A549 (cell line): ENCODE results near the gene MIER1. TPM values are rescaled to one million over a fixed set of nuclear protein-coding genes. Genes with fewer than 3 reads are reported as not detected.

Experiments
- ATAC-seq, 2 experiments: fragments of 200-7000 bp in 1 of 2; fragments of >200 bp in 1 of 2; cut with Nextera tagmentation in 1 of 2; cut with Tn5 transposase in 1 of 2; 3 replicates each; pipeline versions ENCODE4 v1.8.0 to v1.9.1; 2018 to 2020; ENCODE audit warnings: mild to moderate bottlenecking in 1 of 2, moderate library complexity in 1 of 2
- CTCF ChIA-PET: fragments of 300-600 bp; sonication (Branson Sonifier 250); formaldehyde crosslinking; extraction: SDS; loops from one replicate; lab custom pipeline; 2021; ENCODE audit warnings: antibody characterized with exemption, inconsistent platforms; lab: Yijun Ruan, JAX
- POLR2A ChIA-PET: fragments of 350-600 bp; formaldehyde crosslinking; extraction: SDS; loops from one replicate; lab custom pipeline; 2021; ENCODE audit warnings: antibody characterized with exemption, inconsistent platforms; lab: Yijun Ruan, JAX
- DNase-seq, 2 experiments: peaks; one replicate each; pipeline versions ENCODE4 v3.0.0 to v3.0.0-alpha.2; 2011 to 2016; ENCODE audit warnings: low read depth in 1 of 2, low spot score in 1 of 2
- FAIRE-seq: peaks from 2 replicates; lab custom pipeline; 2011; peaks lifted over from hg19 to GRCh38; lab: Jason Lieb, UNC
- H3K27ac ChIP-seq, 2 experiments: fragments of >200 bp; sonication (Bioruptor Twin); formaldehyde crosslinking; 3 replicates each; pipeline ENCODE4 v1.5.1; 2016 to 2017
- H3K4me1 ChIP-seq: fragments of >200 bp; sonication (Bioruptor Twin); formaldehyde crosslinking; 3 replicates; pipeline ENCODE4 v1.6.1; 2016
- H3K4me2 ChIP-seq: fragments of >200 bp; sonication (Bioruptor Twin); formaldehyde crosslinking; 3 replicates; pipeline ENCODE4 v1.6.1; 2016
- H3K4me3 ChIP-seq: fragments of >200 bp; sonication (Bioruptor Twin); formaldehyde crosslinking; 3 replicates; pipeline ENCODE4 v1.5.1; 2016
- H3K9me3 ChIP-seq: fragments of >200 bp; sonication (Bioruptor Twin); formaldehyde crosslinking; 3 replicates; pipeline ENCODE4 v1.6.1; 2016
- BCL3 ChIP-seq: fragments of >200 bp; sonication (Bioruptor Twin); formaldehyde crosslinking; IDR thresholded peaks from 3 replicates; pipeline ENCODE4 v1.6.1; 2016
- CBX2 ChIP-seq: fragments of 200-600 bp; sonication (generic); IDR thresholded peaks from 2 replicates; pipeline ENCODE4 v1.6.1; 2016; ENCODE audit warnings: low read depth, mild to moderate bottlenecking, borderline replicate concordance
- CBX8 ChIP-seq: fragments of 200-600 bp; sonication (generic); IDR thresholded peaks from 2 replicates; pipeline ENCODE4 v1.6.1; 2016
- CEBPB ChIP-seq, 2 experiments: fragments of >200 bp in 1 of 2; sonication (Bioruptor Twin) in 1 of 2; formaldehyde crosslinking in 1 of 2; IDR thresholded peaks; 2 replicates each; pipeline ENCODE4 v1.6.1; 2012 to 2016
- CHD2 ChIP-seq: fragments of 150-350 bp; IDR thresholded peaks from 2 replicates; pipeline ENCODE4 v1.6.1; 2014; ENCODE audit warnings: low read length; ENCODE audit not compliant: partially characterized antibody
- CTCF ChIP-seq: fragments of >200 bp; sonication (Bioruptor Twin); formaldehyde crosslinking; IDR thresholded peaks from 3 replicates; pipeline ENCODE4 v1.5.1; 2016
- E2F6 ChIP-seq: IDR thresholded peaks from 2 replicates; pipeline ENCODE4 v1.6.1; 2012; ENCODE audit warnings: low read depth, borderline replicate concordance
- EHF ChIP-seq: fragments of 250-450 bp; sonication (Bioruptor Pico); IDR thresholded peaks from 2 replicates; pipeline ENCODE4 v1.5.0; 2020; ENCODE audit warnings: mild to moderate bottlenecking
- EHMT2 ChIP-seq: fragments of 200-600 bp; sonication (generic); IDR thresholded peaks from 2 replicates; pipeline ENCODE4 v1.6.1; 2016; ENCODE audit warnings: antibody characterized with exemption, low read depth, mild to moderate bottlenecking, moderate library complexity
- ELK1 ChIP-seq: fragments of 150-350 bp; IDR thresholded peaks from 2 replicates; pipeline ENCODE4 v1.6.1; 2014; ENCODE audit warnings: low read depth, mild to moderate bottlenecking, low read length
- ESRRA ChIP-seq: fragments of 150-350 bp; IDR thresholded peaks from 2 replicates; pipeline ENCODE4 v1.6.1; 2014; ENCODE audit warnings: mild to moderate bottlenecking, low read length, borderline replicate concordance
- HES2 ChIP-seq: fragments of >200 bp; sonication (Bioruptor Twin); formaldehyde crosslinking; IDR thresholded peaks from 2 replicates; pipeline ENCODE4 v1.6.1; 2016
- HMGXB4 ChIP-seq: fragments of 250-450 bp; sonication (Bioruptor Pico); IDR thresholded peaks from 2 replicates; pipeline ENCODE4 v1.5.0; 2021; ENCODE audit warnings: mild to moderate bottlenecking, moderate library complexity, borderline replicate concordance
- HOXA7 ChIP-seq: fragments of 250-450 bp; sonication (Bioruptor Pico); IDR thresholded peaks from 2 replicates; pipeline ENCODE4 v1.5.0; 2020; ENCODE audit warnings: mild to moderate bottlenecking, moderate library complexity
- HOXB13 ChIP-seq: fragments of 250-450 bp; sonication (Bioruptor Pico); IDR thresholded peaks from 2 replicates; pipeline ENCODE4 v1.5.0; 2020; ENCODE audit warnings: low read depth, mild to moderate bottlenecking, moderate library complexity
- HOXB5 ChIP-seq: fragments of 250-450 bp; sonication (Bioruptor Pico); IDR thresholded peaks from 2 replicates; pipeline ENCODE4 v1.5.0; 2020; ENCODE audit warnings: mild to moderate bottlenecking, moderate library complexity
- JUN ChIP-seq, 2 experiments: fragments of >200 bp; sonication (Bioruptor Twin); formaldehyde crosslinking; IDR thresholded peaks; 2 replicates in 1 of 2; 3 replicates in 1 of 2; pipeline ENCODE4 v1.6.1; 2016 to 2017
- MAFK ChIP-seq: fragments of 450-650 bp; IDR thresholded peaks from 2 replicates; pipeline ENCODE4 v1.6.1; 2014; ENCODE audit not compliant: partially characterized antibody
- MAX ChIP-seq: IDR thresholded peaks from 2 replicates; pipeline ENCODE4 v1.6.1; 2012
- NFE2L2 ChIP-seq: fragments of 150-350 bp; conservative IDR thresholded peaks from 2 replicates; pipeline ENCODE4 v1.6.1; 2014; ENCODE audit warnings: low read length
- PHF8 ChIP-seq: fragments of 200-600 bp; sonication (generic); IDR thresholded peaks from 2 replicates; pipeline ENCODE4 v1.6.1; 2016; ENCODE audit warnings: low read depth, mild to moderate bottlenecking, antibody characterized with exemption, moderate library complexity, borderline replicate concordance
- POLR2A ChIP-seq: IDR thresholded peaks from 2 replicates; pipeline ENCODE4 v1.6.1; 2012; ENCODE audit warnings: mild to moderate bottlenecking, low read length
- POLR2AphosphoS2 ChIP-seq: conservative IDR thresholded peaks from 2 replicates; pipeline ENCODE4 v1.6.1; 2012; ENCODE audit warnings: low read length, improper control_type of control experiment, inconsistent platforms
- RAD21 ChIP-seq, 2 experiments: fragments of >200 bp in 1 of 2; sonication (Bioruptor Twin) in 1 of 2; formaldehyde crosslinking in 1 of 2; IDR thresholded peaks in 1 of 2; conservative IDR thresholded peaks in 1 of 2; 2 replicates in 1 of 2; 3 replicates in 1 of 2; pipeline ENCODE4 v1.6.1; 2012 to 2018; ENCODE audit warnings: inconsistent platforms in 1 of 2
- TP53 ChIP-seq: fragments of 250-450 bp; sonication (Bioruptor Pico); IDR thresholded peaks from 2 replicates; pipeline ENCODE4 v1.5.0; 2021; ENCODE audit warnings: mild to moderate bottlenecking, moderate library complexity
- USF2 ChIP-seq: fragments of 450-650 bp; IDR thresholded peaks from 2 replicates; pipeline ENCODE4 v1.6.1; 2014; ENCODE audit warnings: antibody characterized with exemption
- ZC3H11A ChIP-seq: fragments of 450-650 bp; IDR thresholded peaks from 2 replicates; pipeline ENCODE4 v1.6.1; 2014; ENCODE audit warnings: antibody characterized with exemption, mild to moderate bottlenecking
- ZFP36 ChIP-seq: fragments of 450-650 bp; IDR thresholded peaks from 2 replicates; pipeline ENCODE4 v1.6.1; 2014; ENCODE audit warnings: borderline replicate concordance; ENCODE audit not compliant: partially characterized antibody
- WGBS: methylation state at CpG from one replicate; pipeline ENCODE4 v1.1.6; 2017; ENCODE audit errors: missing lambda C conversion rate; 5-methylcytosine and 5-hydroxymethylcytosine counted together
- polyA plus RNA-seq, 4 experiments: library from polyadenylated mRNA; depleted of rRNA in 3 of 4; stranded (reverse); fragments of >200 nt; fragmentation: RNase III in 1 of 4; extraction: RNeasy Plus Mini Kit Qiagen cat#74134 plus additional on column Dnase treatment in 1 of 4; gene quantifications; 2 replicates in 3 of 4; 3 replicates in 1 of 4; pipeline ENCODE4 v1.2.3, GENCODE V29; 2011 to 2017

Gene MIER1
- polyA plus RNA-seq, 2 of the 4 experiments (the other 2 are of a cell fraction), result 11.9 to 22.6 TPM

- Histone ChIP-seq H3K4me2 (no peak overlapping the region), H3K9me3 (no peaks in the 10 kb centered on the region), H3K27ac (no peak overlapping the region), H3K4me3 (no peak overlapping the region), H3K4me1 (peaks cover 37% of the 10 kb centered on the region)
- ChIA-PET CTCF (no interaction called here), POLR2A (no interaction called here)
- ATAC-seq (no peak), FAIRE-seq (no peak), DNase-seq (no peak)
- no peak for TF ChIP-seq MAFK
- TF ChIP-seq EHMT2, result no peak
- TF ChIP-seq E2F6, result no peak
- TF ChIP-seq CHD2, result no peak
- no peak for TF ChIP-seq TP53 (CRISPR knock-in tag)
- no peak for TF ChIP-seq ZFP36
- TF ChIP-seq USF2, result no peak
- TF ChIP-seq RAD21 (conservative IDR thresholded peaks at IDR 0.05 in 1 of 2, IDR thresholded peaks at IDR 0.05 in 1 of 2), result no peak
- no peak for TF ChIP-seq EHF (CRISPR knock-in tag)
- no peak for TF ChIP-seq CBX2
- no peak for TF ChIP-seq HOXA7 (CRISPR knock-in tag)
- TF ChIP-seq HES2, result no peak
- TF ChIP-seq JUN (IDR thresholded peaks at IDR 0.05), result no peak
- TF ChIP-seq CTCF, result no peak
- TF ChIP-seq PHF8, result no peak
- TF ChIP-seq ELK1, result no peak
- no peak for TF ChIP-seq CEBPB (IDR thresholded peaks at IDR 0.05)
- TF ChIP-seq ESRRA, result no peak
- 87% methylated on average over 4 of the region's 4 CpGs for WGBS
These were observed 57.9 kb downstream of the MIER1 start for GRCh38 chr1:66982561-66983260.

GRCh38 chr1:66984491-66984890, 59.7 kb downstream of the MIER1 start:
- H3K4me3 ChIP-seq, result no peak overlapping the region
- H3K9me3 ChIP-seq, result no peaks in the 10 kb centered on the region
- no peak overlapping the region for H3K4me2 ChIP-seq
- no peak overlapping the region for H3K27ac ChIP-seq
- FAIRE-seq, result no peak
- ATAC-seq, result no peak
- WGBS, result 96% methylated on average over 1 of the region's 1 CpG
- POLR2A ChIA-PET, result no interaction called here
- DNase-seq, result no peak
- peaks cover 37% of the 10 kb centered on the region for H3K4me1 ChIP-seq
- CTCF ChIA-PET, result interaction anchor here (3.2 kb wide), 1 partner anchor 11 kb away, joined by 12 read pairs; no protein-coding TSS in a partner anchor
- TF ChIP-seq POLR2AphosphoS2 (no peak), HOXB13 (CRISPR knock-in tag) (no peak), POLR2A (no peak), MAFK (no peak), ZC3H11A (no peak), HMGXB4 (CRISPR knock-in tag) (no peak), MAX (no peak), HES2 (no peak), PHF8 (no peak), BCL3 (no peak), HOXB5 (CRISPR knock-in tag) (no peak), TP53 (CRISPR knock-in tag) (no peak), NFE2L2 (no peak), CBX8 (no peak)
